K562 (cell line): ENCODE data around the gene CSRNP3. TPM values are rescaled to one million over a fixed set of nuclear protein-coding genes. Genes with fewer than 3 reads are reported as not detected.

Experiments used
- ATAC-seq: fragments of 200-7000 bp; cut with Tn5 transposase; 3 replicates; pipeline ENCODE4 v1.9.1; 2020; ENCODE audit warnings: moderate library complexity
- BruUV-seq: library from RNA; stranded (reverse); fragments of 400-500 nt; replicated peaks from 2 replicates; lab custom pipeline; 2021; lab: Mats Ljungman, UMichigan
- CTCF ChIA-PET: fragments of 300-600 bp; formaldehyde crosslinking; extraction: SDS; loops from one replicate; lab custom pipeline; 2021; ENCODE audit warnings: low intra/inter-chr PET ratio; lab: Yijun Ruan, JAX
- POLR2A ChIA-PET: fragments of 300-600, 350-650 bp; sonication (Branson Sonifier 250); formaldehyde crosslinking; extraction: SDS; loops from one replicate; lab custom pipeline; 2021; ENCODE audit warnings: antibody characterized with exemption, inconsistent platforms; lab: Yijun Ruan, JAX
- DNase-seq, 4 experiments: peaks; one replicate each; pipeline versions ENCODE4 v3.0.0 to v3.0.0-alpha.2; 2011 to 2018; ENCODE audit warnings: low spot score in 3 of 4, mixed read lengths in 3 of 4; ENCODE audit errors: extremely low read depth in 1 of 4
- FAIRE-seq: peaks from 2 replicates; lab custom pipeline; 2011; peaks lifted over from hg19 to GRCh38; lab: Jason Lieb, UNC
- H2AFZ ChIP-seq: 2 replicates; pipeline ENCODE4 v1.6.0; 2011; ENCODE audit warnings: low read depth, low read length, control low read depth, inconsistent platforms
- H3K27ac ChIP-seq: fragments of 200-600 bp; 3 replicates; pipeline ENCODE4 v1.8.0; 2011; ENCODE audit warnings: low read depth, mild to moderate bottlenecking, control low read depth, inconsistent platforms, low read length, moderate library complexity, mixed read lengths; ENCODE audit errors: extremely low read depth
- H3K27me3 ChIP-seq, 2 experiments: fragments of 300-600 bp in 1 of 2; 2 replicates in 1 of 2; 3 replicates in 1 of 2; pipeline versions ENCODE4 v1.6.0 to v1.8.0; 2011; ENCODE audit warnings: inconsistent platforms in 2 of 2, low read length in 2 of 2, mild to moderate bottlenecking in 1 of 2, mixed read lengths in 1 of 2, moderate library complexity in 1 of 2; ENCODE audit not compliant: control insufficient read depth in 2 of 2, insufficient read depth in 2 of 2
- H3K36me3 ChIP-seq: fragments of 300-600 bp; 3 replicates; pipeline ENCODE4 v1.8.0; 2011; ENCODE audit warnings: mild to moderate bottlenecking, low read length, inconsistent platforms; ENCODE audit not compliant: control insufficient read depth, insufficient read depth
- H3K4me1 ChIP-seq, 2 experiments: fragments of 200-600 bp in 1 of 2; replicated peaks in 1 of 2; 2 replicates in 1 of 2; 3 replicates in 1 of 2; pipeline versions ENCODE4 v1.5.1 to v1.8.0; 2011; ENCODE audit warnings: inconsistent platforms in 2 of 2, low read length in 2 of 2, mild to moderate bottlenecking in 1 of 2, mixed read lengths in 1 of 2, moderate library complexity in 1 of 2; ENCODE audit not compliant: control insufficient read depth in 2 of 2, insufficient read depth in 2 of 2
- H3K4me2 ChIP-seq: 2 replicates; pipeline ENCODE4 v1.6.1; 2011; ENCODE audit warnings: low read length, control low read depth, inconsistent platforms, mixed read lengths; ENCODE audit not compliant: insufficient read depth
- H3K4me3 ChIP-seq: fragments of 200-600 bp; sonication (generic), shearing (Covaris generic); 2 replicates; pipeline ENCODE4 v1.5.1; 2016; ENCODE audit warnings: control low read depth, inconsistent platforms
- H3K79me2 ChIP-seq: fragments of 200-600 bp; 3 replicates; pipeline ENCODE4 v1.8.0; 2011; ENCODE audit warnings: low read length, inconsistent platforms; ENCODE audit not compliant: control insufficient read depth, insufficient read depth
- H3K9ac ChIP-seq, 2 experiments: 2 replicates each; pipeline versions ENCODE4 v1.6.0 to v1.6.1; 2011; ENCODE audit warnings: low read depth in 2 of 2, low read length in 2 of 2, control low read depth in 1 of 2, inconsistent platforms in 1 of 2, mild to moderate bottlenecking in 1 of 2, mixed read lengths in 1 of 2; ENCODE audit not compliant: insufficient read depth in 1 of 2
- H3K9me1 ChIP-seq: one replicate; pipeline ENCODE4 v1.6.0; 2011; ENCODE audit warnings: inconsistent platforms, mild to moderate bottlenecking, low read length, moderate library complexity; ENCODE audit not compliant: control insufficient read depth, insufficient read depth
- H3K9me3 ChIP-seq: replicated peaks from 2 replicates; pipeline ENCODE4 v1.5.1; 2011; ENCODE audit warnings: low read depth, low read length, inconsistent platforms; ENCODE audit not compliant: control insufficient read depth, insufficient read depth
- H4K20me1 ChIP-seq: replicated peaks from 2 replicates; pipeline ENCODE4 v1.6.1; 2011; ENCODE audit warnings: low read length, inconsistent platforms, mixed read lengths; ENCODE audit not compliant: control insufficient read depth, insufficient read depth
- CBFB ChIP-seq: sonication (generic); formaldehyde crosslinking; IDR thresholded peaks from 2 replicates; pipeline ENCODE4 v1.4.0; 2020; ENCODE audit warnings: mild to moderate bottlenecking, missing genetic modification reagents
- FOXA1 ChIP-seq: fragments of 450-650 bp; IDR thresholded peaks from 2 replicates; pipeline ENCODE4 v1.6.1; 2016; ENCODE audit warnings: mild to moderate bottlenecking, borderline replicate concordance
- HNRNPL ChIP-seq: fragments of 200-400 bp; formaldehyde crosslinking; IDR thresholded peaks from 2 replicates; pipeline ENCODE4 v1.6.1; 2017; ENCODE audit warnings: low read depth, mild to moderate bottlenecking, low read length
- SFPQ ChIP-seq: fragments of 200-400 bp; formaldehyde crosslinking; IDR thresholded peaks from 2 replicates; pipeline ENCODE4 v1.6.1; 2017; ENCODE audit warnings: mild to moderate bottlenecking, low read depth, low read length, moderate library complexity
- SMARCB1 ChIP-seq: IDR thresholded peaks from 2 replicates; pipeline ENCODE4 v1.6.1; 2011; ENCODE audit warnings: improper control_type of control experiment, low read depth; ENCODE audit not compliant: insufficient read length
- ZNF354B ChIP-seq: fragments of 250-450 bp; sonication (Bioruptor Pico); IDR thresholded peaks from 2 replicates; pipeline ENCODE4 v1.4.0; 2020
- ZNF830 ChIP-seq: fragments of 250-450 bp; sonication (Bioruptor Pico); IDR thresholded peaks from 2 replicates; pipeline ENCODE4 v1.5.0; 2021; ENCODE audit warnings: mild to moderate bottlenecking
- WGBS: fragments of 100-300 bp; shearing (Covaris generic); methylation state at CpG from one replicate; pipeline ENCODE4 v1.1.6; 2016; ENCODE audit warnings: low coverage, mixed read lengths; ENCODE audit not compliant: insufficient coverage; ENCODE audit errors: missing lambda C conversion rate; 5-methylcytosine and 5-hydroxymethylcytosine counted together
- in situ Hi-C: fragments of 300-500 bp; cut with MboI; formaldehyde crosslinking; loops from 4 replicates; pipeline ENCODE4 v1.15.0; 2018; ENCODE audit warnings: inconsistent platforms, mixed read lengths
- intact Hi-C: fragments of 100-400 bp; cut with micrococcal nuclease; formaldehyde crosslinking; loops from 2 replicates; pipeline ENCODE4 v1.14.2; 2022
- polyA plus RNA-seq, 8 experiments: library from polyadenylated mRNA; depleted of rRNA in 4 of 8; stranded (reverse) in 5 of 8; unstranded in 3 of 8; fragments of >200 nt; fragmentation: Nextera tagmentation in 2 of 8; fragmentation: Illumina TruSeq in 1 of 8; extraction: Ambion mirVana in 2 of 8; extraction: Trizol in 1 of 8; gene quantifications; 2 replicates each; pipeline versions ENCODE4 v1.2.1 to v1.2.3, GENCODE V29; 2011 to 2014; ENCODE audit warnings: inconsistent platforms in 1 of 8, missing spikeins in 1 of 8
- total RNA-seq, 7 experiments: library from RNA; depleted of rRNA in 6 of 7; stranded (reverse); fragments of >200 nt in 6 of 7; fragmentation: Illumina TruSeq in 2 of 7; extraction: Trizol in 2 of 7; gene quantifications; 2 replicates each; pipeline versions ENCODE4 v1.2.1 to v1.2.3, GENCODE V29; 2011 to 2021; ENCODE audit warnings: low replicate concordance in 1 of 7

Gene CSRNP3
- total and polyA plus RNA-seq, 9 of the 15 experiments (the other 6 are each of a cell fraction or from before 2014, with no cell fraction given) = not detected

- ATAC-seq = no peak
- TF ChIP-seq ZNF830 (CRISPR knock-in tag) (no peak), CBFB (no peak), SFPQ (no peak)
- TF ChIP-seq, all 486 proteins: peak for 0
- no peak overlapping the region for H3K4me2 ChIP-seq
- no peaks in the 10 kb centered on the region for H3K27me3 ChIP-seq
- in situ Hi-C loops = no loop called here
- POLR2A ChIA-PET = no interaction called here
- no TSS peak for BruUV-seq
- no peaks in the 10 kb centered on the region for H3K9me1 ChIP-seq
- H3K4me3 ChIP-seq = no peak overlapping the region
- no peaks in the 10 kb centered on the region for H3K79me2 ChIP-seq
- H3K27ac ChIP-seq = no peak overlapping the region
- H3K9me3 ChIP-seq = no peaks in the 10 kb centered on the region
- FAIRE-seq (no peak), DNase-seq (no peak)
- CTCF ChIA-PET = no interaction called here
- H3K9ac ChIP-seq = no peak overlapping the region
- WGBS = 0% methylated on average over 1 of the region's 1 CpG
- H3K4me1 ChIP-seq = no peaks in the 10 kb centered on the region
- no peaks in the 10 kb centered on the region for H4K20me1 ChIP-seq
- no peak overlapping the region for H2AFZ ChIP-seq
- H3K36me3 ChIP-seq = no peaks in the 10 kb centered on the region
- intact Hi-C loops = no loop called here
Measured at GRCh38 chr2:165636959-165637358, 167.5 kb downstream of the CSRNP3 start.

GRCh38 chr2:165637396-165637795 is 167.9 kb downstream of the CSRNP3 start:
- H3K9me3 ChIP-seq = no peaks in the 10 kb centered on the region
- ChIA-PET CTCF (no interaction called here), POLR2A (no interaction called here)
- DNase-seq (no peak), FAIRE-seq (no peak), ATAC-seq (no peak)
- H3K79me2 ChIP-seq = no peaks in the 10 kb centered on the region
- no peaks in the 10 kb centered on the region for H3K4me1 ChIP-seq
- no peak overlapping the region for H3K9ac ChIP-seq
- H3K27me3 ChIP-seq = no peaks in the 10 kb centered on the region
- H2AFZ ChIP-seq = no peak overlapping the region
- 0% methylated on average over 2 of the region's 2 CpGs for WGBS
- H3K4me3 ChIP-seq = no peak overlapping the region
- H3K36me3 ChIP-seq = no peaks in the 10 kb centered on the region
- TF ChIP-seq ZNF354B (CRISPR knock-in tag) (no peak), SMARCB1 (no peak), HNRNPL (no peak), FOXA1 (no peak)
- H4K20me1 ChIP-seq = no peaks in the 10 kb centered on the region
- intact Hi-C loops = no loop called here
- no peak overlapping the region for H3K27ac ChIP-seq
- no TSS peak for BruUV-seq
- no peak overlapping the region for H3K4me2 ChIP-seq
- in situ Hi-C loops = no loop called here
- no peaks in the 10 kb centered on the region for H3K9me1 ChIP-seq
